Activated effector memory CD4-positive, alpha-beta T cell treated with Interleukin-2 at 50 U/mL for 16 hours (primary cell): ENCODE results near the gene MICAL2.

ENCODE experiments used
- DNase-seq: peaks from one replicate; pipeline ENCODE4 v3.0.0-alpha.2; 2020

The MICAL2 gene

GRCh38 chr11:12193515-12194336, 83.3 kb downstream of the MICAL2 start:
- DNase-seq = no peak

GRCh38 chr11:12195768-12196167, 85.4 kb downstream of the MICAL2 start:
- DNase-seq = peak; percentile 50

GRCh38 chr11:12196308-12196707, 85.9 kb downstream of the MICAL2 start:
- peak; percentile 18 for DNase-seq

- DNase-seq = no peak
Measured at GRCh38 chr11:12196872-12197271, 86.5 kb downstream of the MICAL2 start.

- no peak for DNase-seq
Measured at GRCh38 chr11:12198251-12199222, 88.1 kb downstream of the MICAL2 start.

- no peak for DNase-seq
Measured at GRCh38 chr11:12199231-12199948, 89.0 kb downstream of the MICAL2 start.

GRCh38 chr11:12200279-12200990, 90.0 kb downstream of the MICAL2 start:
- DNase-seq = no peak

- no peak for DNase-seq
Measured at GRCh38 chr11:12200991-12201985, 90.9 kb downstream of the MICAL2 start.

- DNase-seq = no peak
Measured at GRCh38 chr11:12202661-12203310, 92.4 kb downstream of the MICAL2 start.

- DNase-seq = no peak
Measured at GRCh38 chr11:12204506-12204905, 94.1 kb downstream of the MICAL2 start.

GRCh38 chr11:12205330-12205729, 94.9 kb downstream of the MICAL2 start:
- no peak for DNase-seq

- no peak for DNase-seq
Measured at GRCh38 chr11:12206529-12206928, 96.1 kb downstream of the MICAL2 start.

GRCh38 chr11:12207384-12208150, 97.2 kb downstream of the MICAL2 start:
- DNase-seq = no peak

- no peak for DNase-seq
Measured at GRCh38 chr11:12209096-12209495, 98.7 kb downstream of the MICAL2 start.

- no peak for DNase-seq
Measured at GRCh38 chr11:12210200-12210599, 99.8 kb downstream of the MICAL2 start.

GRCh38 chr11:12211331-12212065, 101.1 kb downstream of the MICAL2 start:
- DNase-seq = no peak

GRCh38 chr11:12212174-12212820, 101.9 kb downstream of the MICAL2 start:
- DNase-seq = no peak

- no peak for DNase-seq
Measured at GRCh38 chr11:12212821-12213185, 102.4 kb downstream of the MICAL2 start.

GRCh38 chr11:12213883-12214282, 103.5 kb downstream of the MICAL2 start:
- DNase-seq = no peak
